ENCODE measurements around the gene GPS2. TPM values are rescaled to one million over a fixed set of nuclear protein-coding genes. Genes with fewer than 3 reads are reported as not detected.

GPS2 gene
- polyA plus RNA-seq, 1 donor (not counting 4 experiments of a cell fraction or from before 2014, with no cell fraction given), result 24.7 TPM

GRCh38 chr17:7327056-7327455 is 11.9 kb upstream of the GPS2 start:
- Histone ChIP-seq H3K4me3 (ENCODE audit: control insufficient read depth in 2 of 3, extremely low read depth in 1 of 3, insufficient read depth in 2 of 3, low read depth in 1 of 3, low read length in 3 of 3) (no peak overlapping the region), H4K20me1 (ENCODE audit: control insufficient read depth, extremely low read depth, insufficient read depth, low read length) (no peaks in the 10 kb centered on the region), H3K9me3 (ENCODE audit: control insufficient read depth, low read depth, low read length) (no peaks in the 10 kb centered on the region), H3K4me2 (ENCODE audit: control insufficient read depth, extremely low read depth, insufficient read depth, low read depth, low read length) (no peak overlapping the region), H3K27me3 (ENCODE audit: control insufficient read depth, extremely low read depth, insufficient read depth, low read length) (no peaks in the 10 kb centered on the region), H3K27ac (ENCODE audit: control insufficient read depth, insufficient read depth, low read length) (no peak overlapping the region), H3K9me1 (ENCODE audit: control insufficient read depth, extremely low read depth, insufficient read depth, low read length) (peaks cover 2% of the 10 kb centered on the region), H3K36me3 (ENCODE audit: control insufficient read depth in 2 of 2, extremely low read depth in 1 of 2, insufficient read depth in 2 of 2, low read length in 2 of 2) (peaks cover 33 to 45% of the 10 kb centered on the region in 2 experiments), H3K9ac (ENCODE audit: control insufficient read depth, extremely low read depth, insufficient read depth, low read length) (no peak overlapping the region), H3K4me1 (ENCODE audit: control insufficient read depth, extremely low read depth, insufficient read depth, low read length) (peaks cover 8% of the 10 kb centered on the region), H2AFZ (ENCODE audit: control insufficient read depth, low read length) (no peak overlapping the region), H3K79me2 (ENCODE audit: control insufficient read depth, insufficient read depth, low read length) (peaks cover 17% of the 10 kb centered on the region)
- dilution Hi-C loops (cut with MboI; ENCODE audit: extremely low pct_ligation_motif_present, low sequenced_read_pairs), result no loop called here
- TF ChIP-seq CTCF (optimal IDR thresholded peaks at IDR 0.05 in 1 of 3, IDR thresholded peaks at IDR 0.05 in 1 of 3, conservative IDR thresholded peaks at IDR 0.05 in 1 of 3; ENCODE audit: extremely low read depth in 1 of 3, insufficient read depth in 2 of 3, low read length in 3 of 3) (no peak), EZH2 (IDR thresholded peaks at IDR 0.05; ENCODE audit: low read length) (no peak)
- no peak for DNase-seq (ENCODE audit: low read depth, low spot score)
- FAIRE-seq, result no peak

- H3K4me1 ChIP-seq (ENCODE audit: control insufficient read depth, extremely low read depth, insufficient read depth, low read length), result peaks cover 8% of the 10 kb centered on the region
- H3K36me3 ChIP-seq (ENCODE audit: control insufficient read depth in 2 of 2, extremely low read depth in 1 of 2, insufficient read depth in 2 of 2, low read length in 2 of 2), result peaks cover 35 to 51% of the 10 kb centered on the region in 2 experiments
- H2AFZ ChIP-seq (ENCODE audit: control insufficient read depth, low read length), result no peak overlapping the region
- dilution Hi-C loops (cut with MboI; ENCODE audit: extremely low pct_ligation_motif_present, low sequenced_read_pairs), result no loop called here
- no peak for FAIRE-seq
- no peak overlapping the region for H3K27ac ChIP-seq (ENCODE audit: control insufficient read depth, insufficient read depth, low read length)
- peaks cover 17% of the 10 kb centered on the region for H3K79me2 ChIP-seq (ENCODE audit: control insufficient read depth, insufficient read depth, low read length)
- H3K4me3 ChIP-seq (ENCODE audit: control insufficient read depth in 2 of 3, extremely low read depth in 1 of 3, insufficient read depth in 2 of 3, low read depth in 1 of 3, low read length in 3 of 3), result no peak overlapping the region
- DNase-seq (ENCODE audit: low read depth, low spot score), result no peak
- H3K9me1 ChIP-seq (ENCODE audit: control insufficient read depth, extremely low read depth, insufficient read depth, low read length), result peaks cover 2% of the 10 kb centered on the region
- no peak for TF ChIP-seq EZH2 (IDR thresholded peaks at IDR 0.05; ENCODE audit: low read length)
- TF ChIP-seq CTCF (optimal IDR thresholded peaks at IDR 0.05 in 1 of 3, IDR thresholded peaks at IDR 0.05 in 1 of 3, conservative IDR thresholded peaks at IDR 0.05 in 1 of 3; ENCODE audit: extremely low read depth in 1 of 3, insufficient read depth in 2 of 3, low read length in 3 of 3), result no peak
- no peaks in the 10 kb centered on the region for H3K27me3 ChIP-seq (ENCODE audit: control insufficient read depth, extremely low read depth, insufficient read depth, low read length)
- H3K4me2 ChIP-seq (ENCODE audit: control insufficient read depth, extremely low read depth, insufficient read depth, low read depth, low read length), result no peak overlapping the region
- H4K20me1 ChIP-seq (ENCODE audit: control insufficient read depth, extremely low read depth, insufficient read depth, low read length), result no peaks in the 10 kb centered on the region
- no peaks in the 10 kb centered on the region for H3K9me3 ChIP-seq (ENCODE audit: control insufficient read depth, low read depth, low read length)
- no peak overlapping the region for H3K9ac ChIP-seq (ENCODE audit: control insufficient read depth, extremely low read depth, insufficient read depth, low read length)
These were observed 11.0 kb upstream of the GPS2 start for GRCh38 chr17:7326186-7326585.

All from keratinocyte (primary cell).